OCI-LY7 (cell line): ENCODE data around the gene CYB561. TPM values are rescaled to one million over a fixed set of nuclear protein-coding genes. Genes with fewer than 3 reads are reported as not detected.

Experiments used
- BruUV-seq: library from RNA; stranded (reverse); fragments of 400-500 nt; replicated peaks from 2 replicates; lab custom pipeline; 2021; lab: Mats Ljungman, UMichigan
- CTCF ChIA-PET: fragments of 300-600 bp; sonication (Branson Sonifier 250); formaldehyde crosslinking; loops from one replicate; lab custom pipeline; 2022; ENCODE audit warnings: antibody characterized with exemption; ENCODE audit not compliant: unreplicated experiment; lab: Charles Lee
- POLR2A ChIA-PET: fragments of 300-600 bp; sonication (Branson Sonifier 250); formaldehyde crosslinking; loops from one replicate; lab custom pipeline; 2022; ENCODE audit warnings: antibody characterized with exemption; lab: Charles Lee
- DNase-seq: peaks from one replicate; pipeline ENCODE4 v3.0.0-alpha.2; 2015; ENCODE audit warnings: low spot score
- H2AFZ ChIP-seq: fragments of 200-600 bp; sonication (generic), shearing (Covaris generic); 2 replicates; pipeline ENCODE4 v1.6.1; 2014; ENCODE audit warnings: mild to moderate bottlenecking, antibody characterized with exemption, low read length, moderate library complexity
- H3K27ac ChIP-seq: fragments of 200-600 bp; sonication (generic); 2 replicates; pipeline ENCODE4 v1.5.1; 2014; ENCODE audit warnings: mixed run types, low read depth, mild to moderate bottlenecking, moderate library complexity, low read length, inconsistent platforms; ENCODE audit not compliant: poor library complexity, severe bottlenecking
- H3K36me3 ChIP-seq: fragments of 200-600 bp; sonication (generic); 2 replicates; pipeline ENCODE4 v1.6.1; 2014; ENCODE audit warnings: mild to moderate bottlenecking, antibody characterized with exemption, low read length, moderate library complexity, mixed read lengths; ENCODE audit not compliant: insufficient read depth
- H3K4me1 ChIP-seq: fragments of 200-600 bp; sonication (generic); 2 replicates; pipeline ENCODE4 v1.5.1; 2014; ENCODE audit warnings: mild to moderate bottlenecking, low read length; ENCODE audit not compliant: insufficient read depth, poor library complexity, severe bottlenecking
- H3K4me2 ChIP-seq: fragments of 200-600 bp; sonication (generic); 2 replicates; pipeline ENCODE4 v1.6.1; 2014; ENCODE audit warnings: mild to moderate bottlenecking, low read length
- H3K4me3 ChIP-seq: fragments of 200-600 bp; sonication (generic); 2 replicates; pipeline ENCODE4 v1.5.1; 2014; ENCODE audit warnings: mild to moderate bottlenecking, low read depth, low read length; ENCODE audit not compliant: poor library complexity, severe bottlenecking
- H3K79me2 ChIP-seq: fragments of 200-600 bp; sonication (generic); 2 replicates; pipeline ENCODE4 v1.6.1; 2016; ENCODE audit warnings: low read depth, mild to moderate bottlenecking, low read length, moderate library complexity, mixed read lengths; ENCODE audit not compliant: insufficient read depth
- H3K9me2 ChIP-seq: fragments of 200-600 bp; sonication (generic); 2 replicates; pipeline ENCODE4 v1.6.1; 2016; ENCODE audit warnings: mild to moderate bottlenecking, low read length, mixed read lengths; ENCODE audit not compliant: insufficient read depth
- H3K9me3 ChIP-seq: fragments of 200-600 bp; sonication (generic); 2 replicates; pipeline ENCODE4 v1.6.1; 2014; ENCODE audit warnings: mild to moderate bottlenecking, mixed run types, low read length, mixed read lengths
- H4K20me1 ChIP-seq: fragments of 200-600 bp; sonication (generic); 2 replicates; pipeline ENCODE4 v1.6.1; 2014; ENCODE audit warnings: mild to moderate bottlenecking, antibody characterized with exemption, low read length, moderate library complexity, mixed read lengths; ENCODE audit not compliant: insufficient read depth
- EZH2phosphoT487 ChIP-seq: fragments of 200-600 bp; sonication (generic); IDR thresholded peaks from 2 replicates; pipeline ENCODE4 v1.6.1; 2018; ENCODE audit warnings: low read depth, borderline replicate concordance, mild to moderate bottlenecking, mixed run types, antibody characterized with exemption, low read length, moderate library complexity, mixed read lengths
- intact Hi-C: fragments of 100-400 bp; cut with micrococcal nuclease; formaldehyde crosslinking; loops from one replicate; pipeline ENCODE4 v1.10.0; 2022; ENCODE audit not compliant: unreplicated experiment
- total RNA-seq, 2 experiments: library from RNA; depleted of rRNA in 1 of 2; stranded (reverse); fragments of >200 nt in 1 of 2; shearing (Covaris generic) in 1 of 2; gene quantifications; 2 replicates each; pipeline ENCODE4 v1.2.3, GENCODE V29; 2014 to 2022
- TF ChIP-seq, protein P1 (sequence below): fragments of 200-600 bp; sonication (generic); conservative IDR thresholded peaks from 2 replicates; pipeline ENCODE4 v1.5.1; 2014; ENCODE audit warnings: mild to moderate bottlenecking, antibody characterized with exemption, low read length, moderate library complexity, mixed read lengths

The CYB561 gene
- total RNA-seq, 2 experiments from 2014 or later, result not detected

DNA sequence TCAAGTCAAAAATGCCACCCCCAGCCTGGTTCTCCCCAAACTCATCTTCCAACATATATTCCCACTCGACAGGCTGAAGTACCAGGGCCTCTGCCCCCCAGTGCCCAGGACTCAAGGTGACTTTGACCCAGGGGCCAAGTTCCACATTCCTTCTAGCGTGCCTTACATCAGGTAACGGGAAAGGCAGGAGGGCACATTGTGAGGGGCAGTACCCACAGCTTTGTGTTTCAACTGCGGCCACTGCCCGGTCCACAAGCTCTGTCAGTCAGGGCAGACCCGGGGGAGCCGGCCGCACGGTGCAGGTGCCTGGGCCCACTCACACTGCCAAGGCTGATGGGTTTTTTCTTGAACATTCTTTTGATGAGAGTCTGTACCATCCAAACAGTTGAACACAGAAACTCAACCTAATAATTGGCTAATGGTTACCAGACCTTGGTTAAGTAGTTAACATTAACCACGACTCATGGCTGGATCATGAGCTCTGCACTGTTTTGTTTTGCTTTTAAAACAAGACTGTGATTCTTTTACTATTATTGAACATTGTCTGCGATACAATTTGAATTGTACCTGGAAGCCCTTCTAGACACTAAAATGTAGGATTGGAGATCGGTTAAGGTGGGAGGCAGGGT, 48.3 kb upstream of the CYB561 start:
- BruUV-seq, result no TSS peak

DNA sequence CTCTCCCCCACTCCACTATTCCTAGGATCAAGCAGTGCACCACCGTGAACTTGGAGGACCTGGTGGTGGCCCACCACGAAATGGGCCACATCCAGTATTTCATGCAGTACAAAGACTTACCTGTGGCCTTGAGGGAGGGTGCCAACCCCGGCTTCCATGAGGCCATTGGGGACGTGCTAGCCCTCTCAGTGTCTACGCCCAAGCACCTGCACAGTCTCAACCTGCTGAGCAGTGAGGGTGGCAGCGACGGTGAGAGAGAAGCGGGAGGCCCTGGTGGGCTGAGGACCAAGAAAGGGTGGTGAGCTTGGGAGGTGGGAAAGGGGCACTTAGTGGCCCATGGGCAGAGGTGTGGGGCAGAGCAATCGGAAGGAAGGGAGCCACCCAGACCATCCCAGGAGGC, 47.3 kb upstream of the CYB561 start:
- DNase-seq, result no peak
- Histone ChIP-seq H3K9me3 (no peaks in the 10 kb centered on the region), H3K9me2 (no peaks in the 10 kb centered on the region), H3K4me3 (no peak overlapping the region), H3K36me3 (no peaks in the 10 kb centered on the region), H4K20me1 (no peaks in the 10 kb centered on the region), H3K27ac (no peak overlapping the region), H3K4me2 (no peak overlapping the region), H3K4me1 (no peaks in the 10 kb centered on the region), H2AFZ (no peak overlapping the region), H3K79me2 (no peaks in the 10 kb centered on the region)
- ChIA-PET POLR2A (no interaction called here), CTCF (no interaction called here)
- no TSS peak for BruUV-seq
- intact Hi-C loops, result no loop called here
- no peak for TF ChIP-seq EZH2phosphoT487
- TF ChIP-seq, protein P1, sequence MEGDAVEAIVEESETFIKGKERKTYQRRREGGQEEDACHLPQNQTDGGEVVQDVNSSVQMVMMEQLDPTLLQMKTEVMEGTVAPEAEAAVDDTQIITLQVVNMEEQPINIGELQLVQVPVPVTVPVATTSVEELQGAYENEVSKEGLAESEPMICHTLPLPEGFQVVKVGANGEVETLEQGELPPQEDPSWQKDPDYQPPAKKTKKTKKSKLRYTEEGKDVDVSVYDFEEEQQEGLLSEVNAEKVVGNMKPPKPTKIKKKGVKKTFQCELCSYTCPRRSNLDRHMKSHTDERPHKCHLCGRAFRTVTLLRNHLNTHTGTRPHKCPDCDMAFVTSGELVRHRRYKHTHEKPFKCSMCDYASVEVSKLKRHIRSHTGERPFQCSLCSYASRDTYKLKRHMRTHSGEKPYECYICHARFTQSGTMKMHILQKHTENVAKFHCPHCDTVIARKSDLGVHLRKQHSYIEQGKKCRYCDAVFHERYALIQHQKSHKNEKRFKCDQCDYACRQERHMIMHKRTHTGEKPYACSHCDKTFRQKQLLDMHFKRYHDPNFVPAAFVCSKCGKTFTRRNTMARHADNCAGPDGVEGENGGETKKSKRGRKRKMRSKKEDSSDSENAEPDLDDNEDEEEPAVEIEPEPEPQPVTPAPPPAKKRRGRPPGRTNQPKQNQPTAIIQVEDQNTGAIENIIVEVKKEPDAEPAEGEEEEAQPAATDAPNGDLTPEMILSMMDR, result no peak

More for the DNA sequence above, 48.3 kb upstream of the CYB561 start:
- DNase-seq, result no peak
- Histone ChIP-seq H3K4me3 (no peak overlapping the region), H3K27ac (no peak overlapping the region), H3K9me2 (no peaks in the 10 kb centered on the region), H3K79me2 (no peaks in the 10 kb centered on the region), H4K20me1 (no peaks in the 10 kb centered on the region), H3K4me2 (no peak overlapping the region), H3K4me1 (no peaks in the 10 kb centered on the region), H2AFZ (no peak overlapping the region), H3K9me3 (no peaks in the 10 kb centered on the region), H3K36me3 (no peaks in the 10 kb centered on the region)
- ChIA-PET POLR2A (interaction anchor here (0.6 kb wide), 1 partner anchor 63 kb away, joined by 3 read pairs; no protein-coding TSS in a partner anchor), CTCF (no interaction called here)
- TF ChIP-seq EZH2phosphoT487, result no peak
- TF ChIP-seq, protein P1, result no peak
- intact Hi-C loops, result no loop called here

DNA sequence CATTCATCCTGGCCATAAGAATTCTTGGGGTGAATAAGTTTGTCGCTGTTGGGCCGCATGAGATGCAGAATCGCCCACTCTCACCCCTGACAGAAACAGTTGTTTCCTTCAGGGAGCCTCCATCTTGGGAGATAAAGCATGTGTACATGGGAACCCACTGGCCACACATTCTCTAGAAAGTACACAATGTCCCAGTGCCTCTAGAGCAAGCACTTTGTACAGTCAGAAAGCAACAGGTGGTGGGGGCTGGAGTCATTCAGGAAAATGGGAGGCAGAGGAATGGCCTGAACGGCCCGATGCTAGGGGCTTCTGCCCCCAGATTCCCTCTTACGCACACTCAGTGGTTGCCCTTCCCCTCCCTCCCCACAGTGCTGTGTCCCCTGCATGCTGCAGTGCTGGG, 46.8 kb upstream of the CYB561 start:
- ChIA-PET POLR2A (no interaction called here), CTCF (no interaction called here)
- intact Hi-C loops, result no loop called here
- BruUV-seq, result no TSS peak
- H3K9me2 ChIP-seq, result no peaks in the 10 kb centered on the region
- no peak overlapping the region for H3K4me3 ChIP-seq
- DNase-seq, result no peak
- no peak overlapping the region for H3K4me2 ChIP-seq
- no peaks in the 10 kb centered on the region for H3K4me1 ChIP-seq
- H4K20me1 ChIP-seq, result no peaks in the 10 kb centered on the region
- H3K9me3 ChIP-seq, result no peaks in the 10 kb centered on the region
- H2AFZ ChIP-seq, result no peak overlapping the region
- no peaks in the 10 kb centered on the region for H3K79me2 ChIP-seq
- no peaks in the 10 kb centered on the region for H3K36me3 ChIP-seq
- no peak overlapping the region for H3K27ac ChIP-seq
- no peak for TF ChIP-seq EZH2phosphoT487
- TF ChIP-seq, protein P1, result no peak
